Keratinocyte (primary cell): ENCODE data around the gene ODAD3. TPM values are rescaled to one million over a fixed set of nuclear protein-coding genes. Genes with fewer than 3 reads are reported as not detected.

Experiments
- DNase-seq: peaks from one replicate; pipeline ENCODE4 v3.0.0-alpha.2; 2011; ENCODE audit warnings: low read depth, missing footprints, low spot score
- FAIRE-seq: peaks from 2 replicates; lab custom pipeline; 2011; peaks lifted over from hg19 to GRCh38; lab: Jason Lieb, UNC
- H2AFZ ChIP-seq: 2 replicates; pipeline ENCODE4 v1.6.0; 2012; ENCODE audit warnings: low read length, control low read depth, inconsistent platforms; ENCODE audit not compliant: control insufficient read depth
- H3K27ac ChIP-seq: 2 replicates; pipeline ENCODE4 v1.5.1; 2011; ENCODE audit warnings: low read length; ENCODE audit not compliant: control insufficient read depth, insufficient read depth
- H3K27me3 ChIP-seq: 3 replicates; pipeline ENCODE4 v1.6.0; 2011; ENCODE audit warnings: low read length; ENCODE audit not compliant: control insufficient read depth, insufficient read depth; ENCODE audit errors: extremely low read depth
- H3K36me3 ChIP-seq, 2 experiments: 2 replicates in 1 of 2; 3 replicates in 1 of 2; pipeline ENCODE4 v1.5.1; 2011; ENCODE audit warnings: low read length in 2 of 2, mild to moderate bottlenecking in 1 of 2; ENCODE audit not compliant: control insufficient read depth in 2 of 2, insufficient read depth in 2 of 2; ENCODE audit errors: extremely low read depth in 1 of 2
- H3K4me1 ChIP-seq: 3 replicates; pipeline ENCODE4 v1.5.1; 2011; ENCODE audit warnings: low read length; ENCODE audit not compliant: control insufficient read depth, insufficient read depth; ENCODE audit errors: extremely low read depth
- H3K4me2 ChIP-seq: 3 replicates; pipeline ENCODE4 v1.6.0; 2011; ENCODE audit warnings: low read depth, low read length; ENCODE audit not compliant: control insufficient read depth, insufficient read depth; ENCODE audit errors: extremely low read depth
- H3K4me3 ChIP-seq, 3 experiments: fragments of 200-600 bp in 1 of 3; sonication (generic) in 1 of 3; 2 replicates in 2 of 3; 3 replicates in 1 of 3; pipeline ENCODE4 v1.5.1; 2011 to 2016; ENCODE audit warnings: low read length in 3 of 3, mild to moderate bottlenecking in 3 of 3, control low read depth in 2 of 3, inconsistent platforms in 1 of 3, low read depth in 1 of 3, mixed read lengths in 1 of 3, mixed run types in 1 of 3, moderate library complexity in 1 of 3; ENCODE audit not compliant: control insufficient read depth in 2 of 3, insufficient read depth in 2 of 3; ENCODE audit errors: extremely low read depth in 1 of 3
- H3K79me2 ChIP-seq: 2 replicates; pipeline ENCODE4 v1.6.0; 2012; ENCODE audit warnings: low read length; ENCODE audit not compliant: control insufficient read depth, insufficient read depth
- H3K9ac ChIP-seq: 3 replicates; pipeline ENCODE4 v1.6.0; 2011; ENCODE audit warnings: low read length; ENCODE audit not compliant: control insufficient read depth, insufficient read depth; ENCODE audit errors: extremely low read depth
- H3K9me1 ChIP-seq: 3 replicates; pipeline ENCODE4 v1.6.0; 2011; ENCODE audit warnings: low read length; ENCODE audit not compliant: control insufficient read depth, insufficient read depth; ENCODE audit errors: extremely low read depth
- H3K9me3 ChIP-seq: 2 replicates; pipeline ENCODE4 v1.5.1; 2012; ENCODE audit warnings: low read depth, low read length; ENCODE audit not compliant: control insufficient read depth
- H4K20me1 ChIP-seq: 3 replicates; pipeline ENCODE4 v1.6.0; 2011; ENCODE audit warnings: low read length; ENCODE audit not compliant: control insufficient read depth, insufficient read depth; ENCODE audit errors: extremely low read depth
- EZH2 ChIP-seq: IDR thresholded peaks from one replicate; pipeline ENCODE4 v1.6.1; 2012; ENCODE audit warnings: inconsistent platforms, mild to moderate bottlenecking, low read length, moderate library complexity
- dilution Hi-C: fragments of 300-500 bp; cut with MboI; formaldehyde crosslinking; loops from one replicate; pipeline ENCODE4 v1.7.0; 2020; ENCODE audit warnings: low sequenced_read_pairs; ENCODE audit not compliant: extremely low pct_ligation_motif_present
- polyA plus RNA-seq, 5 experiments: library from polyadenylated mRNA; depleted of rRNA in 3 of 5; stranded (reverse) in 3 of 5; stranded (forward) in 1 of 5; unstranded in 1 of 5; fragments of >200 nt; gene quantifications; 1 replicate in 1 of 5; 2 replicates in 3 of 5; 3 replicates in 1 of 5; pipeline versions ENCODE4 v1.2.1 to v1.2.3, GENCODE V29; 2011 to 2012; ENCODE audit warnings: missing spikeins in 2 of 5, low read depth in 1 of 5, low replicate concordance in 1 of 5
- TF ChIP-seq, protein P1 (sequence below), 3 experiments: IDR thresholded peaks in 1 of 3; conservative IDR thresholded peaks in 1 of 3; optimal IDR thresholded peaks in 1 of 3; 2 replicates in 2 of 3; 3 replicates in 1 of 3; pipeline versions ENCODE3 to v1.5.1; 2011; ENCODE audit warnings: low read length in 3 of 3, mild to moderate bottlenecking in 3 of 3, moderate library complexity in 2 of 3, control low read depth in 1 of 3, inconsistent platforms in 1 of 3; ENCODE audit not compliant: insufficient read depth in 2 of 3; ENCODE audit errors: extremely low read depth in 1 of 3

ODAD3 gene
- polyA plus RNA-seq, 1 donor (not counting 4 experiments of a cell fraction or from before 2014, with no cell fraction given): 0.09 TPM

GRCh38 chr19:11423164-11423790, 11.6 kb downstream of the ODAD3 start:
- dilution Hi-C loops: no loop called here
- no peak overlapping the region for H3K9ac ChIP-seq
- no peaks in the 10 kb centered on the region for H3K36me3 ChIP-seq

DNA sequence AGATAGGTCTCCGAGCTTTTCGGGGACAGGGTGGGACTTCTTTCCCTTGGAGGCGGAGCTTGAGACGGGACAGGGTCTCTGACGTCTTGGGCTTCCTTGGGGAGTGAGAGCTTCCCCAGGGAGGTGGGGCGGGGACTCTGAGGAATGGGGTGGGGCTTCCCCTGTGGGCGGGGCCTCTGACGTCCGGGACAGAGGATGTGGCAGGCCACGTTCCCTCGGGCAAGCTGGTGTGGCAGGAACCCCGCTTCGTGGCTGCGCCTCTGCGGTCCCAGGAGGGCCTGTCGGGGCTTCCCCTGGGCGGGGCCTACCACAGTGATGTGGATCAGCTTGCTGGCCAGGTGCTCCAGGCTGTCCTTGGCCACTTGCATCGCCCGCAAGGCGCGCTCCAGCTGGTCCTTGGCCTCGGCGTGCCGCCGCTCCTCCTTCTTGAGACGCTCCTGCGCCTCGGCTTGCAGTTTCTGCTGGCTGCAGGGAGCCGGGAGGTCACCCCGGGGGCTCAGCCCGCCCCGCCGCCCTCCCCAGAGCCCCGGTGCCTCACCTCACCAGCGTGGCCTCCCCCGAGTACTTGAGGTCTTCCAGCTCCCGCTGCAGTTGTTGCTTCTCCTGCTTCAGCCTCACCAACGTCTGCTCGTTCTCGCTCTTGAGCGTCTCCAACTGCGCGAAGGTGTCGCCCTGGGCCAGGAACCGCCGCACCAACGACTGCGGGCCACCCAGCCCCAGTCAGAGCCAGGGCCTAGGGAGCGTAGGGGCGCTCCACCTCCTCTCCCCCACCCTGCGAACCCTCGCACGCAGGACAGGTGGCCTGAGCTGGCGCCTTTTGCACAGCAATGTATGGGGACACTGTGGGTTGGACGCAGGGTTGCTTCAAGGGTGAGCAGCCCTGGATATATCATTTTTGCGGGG, 12.5 kb downstream of the ODAD3 start:
- dilution Hi-C loops: no loop called here
- no peak for TF ChIP-seq EZH2
- TF ChIP-seq, protein P1, sequence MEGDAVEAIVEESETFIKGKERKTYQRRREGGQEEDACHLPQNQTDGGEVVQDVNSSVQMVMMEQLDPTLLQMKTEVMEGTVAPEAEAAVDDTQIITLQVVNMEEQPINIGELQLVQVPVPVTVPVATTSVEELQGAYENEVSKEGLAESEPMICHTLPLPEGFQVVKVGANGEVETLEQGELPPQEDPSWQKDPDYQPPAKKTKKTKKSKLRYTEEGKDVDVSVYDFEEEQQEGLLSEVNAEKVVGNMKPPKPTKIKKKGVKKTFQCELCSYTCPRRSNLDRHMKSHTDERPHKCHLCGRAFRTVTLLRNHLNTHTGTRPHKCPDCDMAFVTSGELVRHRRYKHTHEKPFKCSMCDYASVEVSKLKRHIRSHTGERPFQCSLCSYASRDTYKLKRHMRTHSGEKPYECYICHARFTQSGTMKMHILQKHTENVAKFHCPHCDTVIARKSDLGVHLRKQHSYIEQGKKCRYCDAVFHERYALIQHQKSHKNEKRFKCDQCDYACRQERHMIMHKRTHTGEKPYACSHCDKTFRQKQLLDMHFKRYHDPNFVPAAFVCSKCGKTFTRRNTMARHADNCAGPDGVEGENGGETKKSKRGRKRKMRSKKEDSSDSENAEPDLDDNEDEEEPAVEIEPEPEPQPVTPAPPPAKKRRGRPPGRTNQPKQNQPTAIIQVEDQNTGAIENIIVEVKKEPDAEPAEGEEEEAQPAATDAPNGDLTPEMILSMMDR (optimal IDR thresholded peaks at IDR 0.05 in 1 of 3, IDR thresholded peaks at IDR 0.05 in 1 of 3, conservative IDR thresholded peaks at IDR 0.05 in 1 of 3; ENCODE audit: extremely low read depth in 1 of 3, insufficient read depth in 2 of 3, low read length in 3 of 3): no peak
- DNase-seq (peak; percentile 91), FAIRE-seq (peak; percentile 83)
- Histone ChIP-seq H3K9me3 (no peaks in the 10 kb centered on the region), H4K20me1 (no peaks in the 10 kb centered on the region), H3K27me3 (peaks cover 60% of the 10 kb centered on the region), H2AFZ (peak overlapping the region; percentile 68), H3K9me1 (no peaks in the 10 kb centered on the region), H3K79me2 (no peaks in the 10 kb centered on the region), H3K4me3 (peak overlapping the region in 2 of 3 experiments; percentile 44 to 63), H3K36me3 (no peaks in the 10 kb centered on the region), H3K4me2 (peak overlapping the region; percentile 77), H3K9ac (no peak overlapping the region), H3K27ac (no peak overlapping the region), H3K4me1 (peaks cover 22% of the 10 kb centered on the region)

More at GRCh38 chr19:11423164-11423790, 11.6 kb downstream of the ODAD3 start:
- FAIRE-seq: no peak
- Histone ChIP-seq H4K20me1 (no peaks in the 10 kb centered on the region), H2AFZ (no peak overlapping the region), H3K4me3 (no peak overlapping the region), H3K9me3 (no peaks in the 10 kb centered on the region), H3K27me3 (peaks cover 53% of the 10 kb centered on the region), H3K9me1 (no peaks in the 10 kb centered on the region), H3K4me2 (peak overlapping the region; percentile 77), H3K4me1 (peaks cover 22% of the 10 kb centered on the region), H3K79me2 (no peaks in the 10 kb centered on the region), H3K27ac (no peak overlapping the region)
- TF ChIP-seq EZH2: no peak
- TF ChIP-seq, protein P1 (optimal IDR thresholded peaks at IDR 0.05 in 1 of 3, IDR thresholded peaks at IDR 0.05 in 1 of 3, conservative IDR thresholded peaks at IDR 0.05 in 1 of 3; ENCODE audit: extremely low read depth in 1 of 3, insufficient read depth in 2 of 3, low read length in 3 of 3): no peak
- DNase-seq: no peak
